HG03139 (cell line): Measurements from ENCODE around the gene ZFR.
A peak's percentile ranks its signal among the peaks of the same experiment; 100 is the strongest.
"Not testable (repeated sequence)": the region's sequence is repeated elsewhere in the genome, so short reads cannot be mapped to it uniquely, and the experiment has no call there.

Source experiments
- ATAC-seq: cut with Tn5 transposase; IDR thresholded peaks from one replicate; pipeline ENCODE4 v1.9.1; 2021; ENCODE audit not compliant: unreplicated experiment

Gene ZFR

GRCh38 chr5:32323741-32324140 lies 120.8 kb downstream of the ZFR start:
- no peak for ATAC-seq

- no peak for ATAC-seq
Observed at GRCh38 chr5:32322882-32323281, 121.7 kb downstream of the ZFR start.

GRCh38 chr5:32321787-32322186 lies 122.8 kb downstream of the ZFR start:
- ATAC-seq = not testable (repeated sequence)

GRCh38 chr5:32320576-32320975 lies 124.0 kb downstream of the ZFR start:
- ATAC-seq = no peak

GRCh38 chr5:32319926-32320543 lies 124.5 kb downstream of the ZFR start:
- ATAC-seq = no peak

- ATAC-seq = no peak
Observed at GRCh38 chr5:32319392-32319791, 125.1 kb downstream of the ZFR start.

GRCh38 chr5:32317041-32317440 lies 127.5 kb downstream of the ZFR start:
- ATAC-seq = no peak

- no peak for ATAC-seq
Observed at GRCh38 chr5:32315221-32316014, 129.1 kb downstream of the ZFR start.

- no peak for ATAC-seq
Observed at GRCh38 chr5:32314658-32315057, 129.9 kb downstream of the ZFR start.

- not testable (repeated sequence) for ATAC-seq
Observed at GRCh38 chr5:32314152-32314488, 130.4 kb downstream of the ZFR start.

GRCh38 chr5:32312595-32313332 lies 131.8 kb downstream of the ZFR start, which contains the start of gene MTMR12:
Gene MTMR12 (minus strand): TSS chr5:32312939. CDS start chr5:32312838, 101 bp downstream.
- peak; percentile 94 for ATAC-seq

GRCh38 chr5:32312197-32312594 lies 132.3 kb downstream of the ZFR start:
- ATAC-seq = peak; percentile 25

- no peak for ATAC-seq
Observed at GRCh38 chr5:32311404-32312196, 132.9 kb downstream of the ZFR start.

GRCh38 chr5:32309761-32310160 lies 134.8 kb downstream of the ZFR start:
- ATAC-seq = no peak

GRCh38 chr5:32308946-32309345 lies 135.6 kb downstream of the ZFR start:
- ATAC-seq = no peak

- no peak for ATAC-seq
Observed at GRCh38 chr5:32307769-32308194, 136.8 kb downstream of the ZFR start.

GRCh38 chr5:32304622-32305021 lies 139.9 kb downstream of the ZFR start:
- ATAC-seq = no peak
